ENCODE measurements around the gene SEMA4A.

DNA sequence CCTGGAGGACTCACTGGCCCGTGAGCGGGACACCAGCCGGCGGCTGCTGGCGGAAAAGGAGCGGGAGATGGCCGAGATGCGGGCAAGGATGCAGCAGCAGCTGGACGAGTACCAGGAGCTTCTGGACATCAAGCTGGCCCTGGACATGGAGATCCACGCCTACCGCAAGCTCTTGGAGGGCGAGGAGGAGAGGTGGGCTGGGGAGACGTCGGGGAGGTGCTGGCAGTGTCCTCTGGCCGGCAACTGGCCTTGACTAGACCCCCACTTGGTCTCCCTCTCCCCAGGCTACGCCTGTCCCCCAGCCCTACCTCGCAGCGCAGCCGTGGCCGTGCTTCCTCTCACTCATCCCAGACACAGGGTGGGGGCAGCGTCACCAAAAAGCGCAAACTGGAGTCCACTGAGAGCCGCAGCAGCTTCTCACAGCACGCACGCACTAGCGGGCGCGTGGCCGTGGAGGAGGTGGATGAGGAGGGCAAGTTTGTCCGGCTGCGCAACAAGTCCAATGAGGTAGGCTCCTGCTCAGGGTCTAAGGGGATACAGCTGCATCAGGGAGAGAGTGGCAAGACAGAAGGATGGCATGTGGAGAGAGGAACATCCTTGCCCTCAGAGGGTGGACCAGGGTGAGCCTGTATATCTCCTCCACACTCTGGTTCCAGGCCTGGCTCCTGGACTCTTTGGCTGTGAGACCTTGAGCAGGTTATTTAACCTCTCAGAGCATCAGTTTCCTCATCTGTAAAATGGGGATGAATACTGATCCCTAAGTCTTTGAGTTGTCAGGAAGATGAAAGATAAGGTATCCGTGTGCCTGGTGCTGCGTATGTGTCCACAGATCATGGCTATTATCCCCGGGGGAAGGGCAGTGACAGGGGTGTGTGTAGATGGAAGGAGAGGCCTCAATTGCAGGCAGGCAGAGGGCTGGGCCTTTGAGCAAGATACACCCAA is 17.2 kb upstream of the SEMA4A start:
- TF ChIP-seq POLR2A (IDR thresholded peaks at IDR 0.05) (no peak), CTCF (IDR thresholded peaks at IDR 0.05) (no peak)
